OCI-LY1 (cell line): ENCODE results near the gene CHRM1.

Experiments used
- H2AFZ ChIP-seq: fragments of 200-600 bp; sonication (generic), shearing (Covaris generic); 2 replicates; pipeline ENCODE4 v1.6.0; 2014; ENCODE audit warnings: antibody characterized with exemption, mild to moderate bottlenecking, low read length
- H3F3A ChIP-seq: fragments of 200-600 bp; sonication (generic), shearing (Covaris generic); 2 replicates; pipeline ENCODE4 v1.6.0; 2014; ENCODE audit warnings: mild to moderate bottlenecking, antibody characterized with exemption, low read length, moderate library complexity; ENCODE audit not compliant: insufficient read depth
- H3K27ac ChIP-seq: fragments of 200-600 bp; sonication (generic); 2 replicates; pipeline ENCODE4 v1.5.1; 2014; ENCODE audit warnings: low read length, mixed run types, mild to moderate bottlenecking, low read depth; ENCODE audit not compliant: poor library complexity, severe bottlenecking
- H3K27me3 ChIP-seq: fragments of 200-600 bp; sonication (generic); 2 replicates; pipeline ENCODE4 v1.6.0; 2014; ENCODE audit warnings: antibody characterized with exemption, mild to moderate bottlenecking, low read length, moderate library complexity; ENCODE audit not compliant: insufficient read depth
- H3K36me3 ChIP-seq: fragments of 200-600 bp; sonication (generic); 2 replicates; pipeline ENCODE4 v1.6.1; 2014; ENCODE audit warnings: mild to moderate bottlenecking, antibody characterized with exemption, low read length, moderate library complexity, mixed read lengths; ENCODE audit not compliant: insufficient read depth
- H3K4me1 ChIP-seq: fragments of 200-600 bp; sonication (generic); 2 replicates; pipeline ENCODE4 v1.5.1; 2014; ENCODE audit warnings: mild to moderate bottlenecking, low read length, moderate library complexity; ENCODE audit not compliant: insufficient read depth, severe bottlenecking
- H3K4me2 ChIP-seq: fragments of 200-600 bp; sonication (generic), shearing (Covaris generic); 2 replicates; pipeline ENCODE4 v1.6.1; 2014; ENCODE audit warnings: low read length
- H3K4me3 ChIP-seq: fragments of 200-600 bp; sonication (generic); 2 replicates; pipeline ENCODE4 v1.5.1; 2014; ENCODE audit warnings: low read length, low read depth, mild to moderate bottlenecking, mixed read lengths; ENCODE audit not compliant: poor library complexity, severe bottlenecking
- H3K79me2 ChIP-seq: fragments of 200-600 bp; shearing (Covaris generic); 2 replicates; pipeline ENCODE4 v1.6.1; 2016; ENCODE audit warnings: mixed run types, low read length, mixed read lengths; ENCODE audit not compliant: insufficient read depth
- H3K9ac ChIP-seq: fragments of 200-600 bp; sonication (generic), shearing (Covaris generic); 2 replicates; pipeline ENCODE4 v1.6.1; 2014; ENCODE audit warnings: mild to moderate bottlenecking, low read length, mixed read lengths
- H3K9me2 ChIP-seq: fragments of 200-600 bp; sonication (generic), shearing (Covaris generic); 2 replicates; pipeline ENCODE4 v1.6.1; 2014; ENCODE audit warnings: low read depth, mild to moderate bottlenecking, low read length, mixed read lengths
- H3K9me3 ChIP-seq: fragments of 200-600 bp; shearing (Covaris generic); 2 replicates; pipeline ENCODE4 v1.6.1; 2014; ENCODE audit warnings: low read length, mixed read lengths
- H4K20me1 ChIP-seq: fragments of 200-600 bp; sonication (generic), shearing (Covaris generic); 2 replicates; pipeline ENCODE4 v1.6.0; 2016; ENCODE audit warnings: mild to moderate bottlenecking, low read length; ENCODE audit not compliant: insufficient read depth
- CTCF ChIP-seq: fragments of 200-600 bp; sonication (generic), shearing (Covaris generic); IDR thresholded peaks from 2 replicates; pipeline ENCODE4 v1.5.1; 2017; ENCODE audit warnings: mild to moderate bottlenecking, antibody characterized with exemption, low read length, moderate library complexity, mixed read lengths
- EZH2 ChIP-seq: fragments of 200-600 bp; sonication (generic), shearing (Covaris generic); IDR thresholded peaks from 2 replicates; pipeline ENCODE4 v1.8.0; 2017; ENCODE audit warnings: borderline replicate concordance, mixed run types, mild to moderate bottlenecking, antibody characterized with exemption, low read length, moderate library complexity, mixed read lengths

CHRM1 gene

DNA sequence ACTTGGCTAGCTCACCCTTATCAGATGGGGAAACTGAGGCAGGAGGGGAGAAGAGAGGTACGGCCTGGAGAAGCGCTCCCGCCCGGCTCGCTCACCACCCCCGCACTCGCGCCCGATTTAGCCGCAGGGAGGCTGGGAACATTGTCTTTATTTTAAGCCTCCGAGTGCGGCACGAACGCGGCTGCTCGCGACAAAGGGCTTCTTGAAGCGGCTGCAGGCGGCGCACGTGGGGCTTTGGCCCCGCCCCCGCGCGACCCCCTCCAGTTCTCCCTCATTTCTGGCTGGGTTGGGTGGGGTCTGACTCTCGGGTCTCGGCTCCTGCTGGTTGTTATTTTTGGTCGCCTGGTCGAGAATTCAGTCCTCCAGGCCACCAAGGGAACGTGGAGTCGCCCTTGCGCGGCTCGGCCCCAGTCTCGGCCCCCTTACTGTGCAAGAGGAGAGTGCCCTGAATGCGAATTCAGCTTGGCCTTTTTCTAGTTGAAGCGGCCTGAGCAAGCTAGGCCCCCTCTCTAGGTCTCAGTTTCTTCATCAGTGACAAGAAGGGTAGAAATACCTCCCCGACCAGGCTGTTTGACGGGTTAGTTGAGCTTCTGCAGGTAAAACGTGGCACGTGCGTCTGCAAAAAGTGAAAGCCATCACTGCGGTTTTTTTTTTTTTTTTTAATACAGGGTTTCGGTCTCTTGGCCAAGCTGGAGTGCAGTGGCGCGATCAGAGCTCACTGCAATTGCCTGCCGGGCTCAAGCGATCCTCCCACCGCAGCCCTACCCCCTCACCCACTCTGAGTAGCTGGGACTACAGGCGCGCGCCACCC is 2.6 kb upstream of the CHRM1 start:
- Histone ChIP-seq H3K9me3 (no peaks in the 10 kb centered on the region), H3K27ac (no peak overlapping the region), H3F3A (no peaks in the 10 kb centered on the region), H3K9me2 (no peaks in the 10 kb centered on the region), H3K36me3 (no peaks in the 10 kb centered on the region), H4K20me1 (no peaks in the 10 kb centered on the region), H3K27me3 (peaks cover 3% of the 10 kb centered on the region; the same call in 1 of the 2 replicates), H3K9ac (peak overlapping the region; percentile 18; the same call in 1 of the 2 replicates), H3K4me1 (peaks cover 8% of the 10 kb centered on the region), H3K4me3 (peak overlapping the region; percentile 49), H3K4me2 (peak overlapping the region; percentile 64), H2AFZ (0 out of 2 replicates have a peak overlapping the region, but pooled peaks have one; percentile 28), H3K79me2 (no peaks in the 10 kb centered on the region)
- TF ChIP-seq EZH2, result no peak

GRCh38 chr11:62922653-62923431 is 1.7 kb upstream of the CHRM1 start:
- no peak overlapping the region for H3K27ac ChIP-seq
- H3K36me3 ChIP-seq, result no peaks in the 10 kb centered on the region
- H3K9me3 ChIP-seq, result no peaks in the 10 kb centered on the region
- H2AFZ ChIP-seq, result no peak overlapping the region
- no peak overlapping the region for H3K4me3 ChIP-seq
- H3K9ac ChIP-seq, result no peak overlapping the region
- no peaks in the 10 kb centered on the region for H3K9me2 ChIP-seq
- H3K79me2 ChIP-seq, result no peaks in the 10 kb centered on the region
- H3K4me1 ChIP-seq, result peaks cover 8% of the 10 kb centered on the region
- peak overlapping the region; percentile 64 for H3K4me2 ChIP-seq
- TF ChIP-seq EZH2 (no peak), CTCF (peak; percentile 63)
- no peaks in the 10 kb centered on the region for H3F3A ChIP-seq
- H3K27me3 ChIP-seq, result peaks cover 3% of the 10 kb centered on the region; the same call in 1 of the 2 replicates
- no peaks in the 10 kb centered on the region for H4K20me1 ChIP-seq

DNA sequence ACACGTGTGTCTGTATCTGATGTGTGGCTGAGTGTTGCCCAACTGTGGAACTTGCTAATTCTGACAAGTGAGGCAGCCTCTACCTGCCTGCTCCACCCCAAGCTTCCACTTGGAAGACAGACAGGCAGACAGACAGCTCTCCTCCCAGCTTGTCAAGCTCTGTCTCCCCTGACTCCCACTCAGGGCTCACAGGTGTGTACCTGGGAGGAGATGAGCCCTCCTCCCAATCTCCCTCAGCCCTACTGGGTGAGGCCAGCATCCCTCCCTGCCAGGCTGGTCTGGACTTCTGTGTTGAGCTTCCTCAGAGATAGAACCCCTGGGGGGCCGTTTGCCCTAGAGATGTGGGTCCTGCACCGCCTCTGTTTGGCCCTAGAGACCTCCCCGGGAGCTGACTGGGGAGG is 1.0 kb upstream of the CHRM1 start:
- Histone ChIP-seq H3K9me3 (no peaks in the 10 kb centered on the region), H4K20me1 (no peaks in the 10 kb centered on the region), H3F3A (no peaks in the 10 kb centered on the region), H3K36me3 (no peaks in the 10 kb centered on the region), H3K27me3 (peaks cover 3% of the 10 kb centered on the region; the same call in 1 of the 2 replicates), H3K4me3 (no peak overlapping the region), H2AFZ (no peak overlapping the region), H3K27ac (no peak overlapping the region), H3K4me1 (peaks cover 8% of the 10 kb centered on the region), H3K9ac (no peak overlapping the region), H3K4me2 (no peak overlapping the region), H3K9me2 (no peaks in the 10 kb centered on the region), H3K79me2 (no peaks in the 10 kb centered on the region)
- TF ChIP-seq EZH2 (no peak), CTCF (no peak)
